WTC11 (cell line): ENCODE results near the gene CSK.

Experiments
- ATF1 ChIP-seq: sonication (generic); formaldehyde crosslinking; IDR thresholded peaks from 2 replicates; pipeline ENCODE4 v1.8.1; 2023; ENCODE audit warnings: mild to moderate bottlenecking, moderate library complexity, missing genetic modification reagents
- CREM ChIP-seq: sonication (generic); formaldehyde crosslinking; IDR thresholded peaks from 2 replicates; pipeline ENCODE4 v1.8.1; 2022; ENCODE audit warnings: mild to moderate bottlenecking, missing genetic modification reagents, moderate library complexity
- CTCF ChIP-seq: fragments of 200-600 bp; IDR thresholded peaks from 2 replicates; pipeline ENCODE4 v1.8.0; 2022; ENCODE audit warnings: antibody characterized with exemption
- E2F4 ChIP-seq: sonication (generic); formaldehyde crosslinking; IDR thresholded peaks from 2 replicates; pipeline ENCODE4 v1.8.1; 2022; ENCODE audit warnings: low read depth, mild to moderate bottlenecking, moderate library complexity, missing genetic modification reagents, borderline replicate concordance
- ETV6 ChIP-seq: sonication (generic); formaldehyde crosslinking; IDR thresholded peaks from 2 replicates; pipeline ENCODE4 v1.8.1; 2022; ENCODE audit warnings: mild to moderate bottlenecking, missing genetic modification reagents
- MAX ChIP-seq: sonication (generic); formaldehyde crosslinking; IDR thresholded peaks from 2 replicates; pipeline ENCODE4 v1.8.0; 2022; ENCODE audit warnings: mild to moderate bottlenecking, missing genetic modification reagents
- NFYB ChIP-seq: sonication (generic); formaldehyde crosslinking; conservative IDR thresholded peaks from 2 replicates; pipeline ENCODE4 v1.8.0; 2022; ENCODE audit warnings: low read depth, missing genetic modification reagents
- SP1 ChIP-seq: sonication (generic); formaldehyde crosslinking; conservative IDR thresholded peaks from 2 replicates; pipeline ENCODE4 v1.8.1; 2022; ENCODE audit warnings: missing genetic modification reagents
- ZBTB43 ChIP-seq: sonication (generic); formaldehyde crosslinking; IDR thresholded peaks from 2 replicates; pipeline ENCODE4 v1.8.1; 2023; ENCODE audit warnings: mild to moderate bottlenecking, missing genetic modification reagents
- ZNF138 ChIP-seq: sonication (generic); formaldehyde crosslinking; conservative IDR thresholded peaks from 2 replicates; pipeline ENCODE4 v1.8.1; 2022; ENCODE audit warnings: mild to moderate bottlenecking, moderate library complexity, missing genetic modification reagents
- ZNF416 ChIP-seq: fragments of 250-450 bp; sonication (Bioruptor Pico); IDR thresholded peaks from 2 replicates; pipeline ENCODE4 v1.9.0; 2021; ENCODE audit warnings: mild to moderate bottlenecking, inconsistent platforms
- ZNF512 ChIP-seq: sonication (generic); formaldehyde crosslinking; IDR thresholded peaks from 2 replicates; pipeline ENCODE4 v1.8.1; 2022; ENCODE audit warnings: missing genetic modification reagents, borderline replicate concordance

GRCh38 chr15:74841891-74842373 is 60.1 kb downstream of the CSK start:
- TF ChIP-seq SP1 (CRISPR knock-in tag), result no peak
- no peak for TF ChIP-seq ATF1 (CRISPR knock-in tag)
- TF ChIP-seq CTCF, result no peak
- no peak for TF ChIP-seq ETV6 (CRISPR knock-in tag)
- TF ChIP-seq NFYB (CRISPR knock-in tag), result no peak
- TF ChIP-seq ZNF512 (CRISPR knock-in tag), result no peak
- no peak for TF ChIP-seq ZNF138 (CRISPR knock-in tag)
- TF ChIP-seq E2F4 (CRISPR knock-in tag), result no peak
- no peak for TF ChIP-seq ZNF416
- no peak for TF ChIP-seq ZBTB43 (CRISPR knock-in tag)
- no peak for TF ChIP-seq MAX (CRISPR knock-in tag)
- no peak for TF ChIP-seq CREM (CRISPR knock-in tag)
